NCI-H82 treated with DMSO at 0.1 percent for 48 hours (cell line): Measurements from ENCODE around the gene HOXA2.

Experiments
- DNase-seq: peaks from one replicate; lab custom pipeline; 2025; ENCODE audit not compliant: unreplicated experiment; lab: John Stamatoyannopoulos, UW

The HOXA2 gene

DNA sequence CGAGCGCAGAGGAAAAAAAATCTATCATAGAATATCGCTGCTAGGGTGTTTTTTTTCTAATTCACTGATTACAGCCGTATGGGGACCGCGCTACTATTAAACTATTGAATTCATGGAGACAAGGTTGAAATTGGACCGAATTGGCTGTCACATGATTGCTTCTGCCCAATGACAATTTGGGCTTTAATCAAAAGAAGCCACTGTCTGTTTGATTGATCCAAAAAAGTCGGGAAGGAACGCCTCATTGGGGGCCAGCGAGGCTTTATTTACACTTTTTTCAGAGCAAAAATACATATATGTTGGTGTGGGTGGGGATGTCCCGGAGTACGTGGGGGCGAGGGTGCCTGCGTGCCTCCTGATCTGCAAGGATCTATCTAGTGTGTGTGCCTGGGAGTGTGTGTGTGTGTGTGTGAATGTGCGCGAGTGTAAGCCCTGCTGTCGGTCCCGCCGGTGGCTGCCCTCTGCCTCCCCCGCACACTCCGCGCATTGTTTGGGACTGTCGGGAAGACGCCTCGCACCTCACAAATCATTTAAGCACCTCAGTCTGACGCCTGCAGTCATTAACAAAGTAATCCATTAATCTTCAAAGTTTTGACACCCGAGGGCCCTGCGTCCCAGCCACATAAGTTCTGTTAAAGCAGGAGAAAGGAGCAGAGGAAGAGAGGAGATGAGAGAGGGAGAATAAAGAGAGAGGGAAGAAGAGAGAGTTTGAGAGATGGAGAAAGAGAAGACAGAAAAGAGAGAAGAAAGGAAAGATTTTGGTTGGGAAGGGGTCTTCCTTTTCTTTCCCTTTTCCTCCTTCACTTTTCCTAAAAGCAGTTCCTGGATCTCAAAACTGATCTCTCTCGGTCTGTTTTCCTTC lies at the start of gene HOXA2:
TSS of gene HOXA2 (minus strand) at position 103 of the 862 bp plus-strand sequence. CDS start 183 bp downstream, outside the sequence.
- DNase-seq, result peak; percentile 43

DNA sequence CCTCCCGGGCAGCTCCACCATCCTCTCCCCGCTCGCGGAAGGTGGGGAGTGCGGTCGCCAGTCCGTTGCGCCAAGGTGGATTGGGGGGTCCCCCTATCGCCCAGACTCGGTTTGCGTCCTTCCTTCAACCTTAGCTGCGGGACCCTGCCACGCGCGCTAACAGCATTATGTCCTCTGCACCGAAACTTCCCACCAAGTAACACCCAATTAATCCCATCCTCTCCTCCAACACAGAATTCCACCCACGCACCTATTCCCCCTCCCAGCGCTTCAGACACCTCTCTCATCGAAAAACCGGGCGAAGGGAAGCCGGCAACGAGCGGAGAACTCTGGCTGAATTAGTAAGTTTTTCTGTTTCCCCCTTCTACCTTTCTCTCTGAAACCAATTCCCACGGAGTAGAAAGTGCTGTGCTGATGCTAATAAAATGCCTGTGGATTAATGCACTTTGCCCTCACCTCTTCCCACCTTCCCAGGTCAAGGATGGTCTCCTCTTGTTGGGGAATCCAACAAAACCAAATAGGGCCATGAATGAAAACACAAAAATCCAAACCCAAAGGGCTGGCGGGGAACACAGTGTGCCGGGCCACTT lies 49.0 kb upstream of the HOXA2 start:
- no peak for DNase-seq

DNA sequence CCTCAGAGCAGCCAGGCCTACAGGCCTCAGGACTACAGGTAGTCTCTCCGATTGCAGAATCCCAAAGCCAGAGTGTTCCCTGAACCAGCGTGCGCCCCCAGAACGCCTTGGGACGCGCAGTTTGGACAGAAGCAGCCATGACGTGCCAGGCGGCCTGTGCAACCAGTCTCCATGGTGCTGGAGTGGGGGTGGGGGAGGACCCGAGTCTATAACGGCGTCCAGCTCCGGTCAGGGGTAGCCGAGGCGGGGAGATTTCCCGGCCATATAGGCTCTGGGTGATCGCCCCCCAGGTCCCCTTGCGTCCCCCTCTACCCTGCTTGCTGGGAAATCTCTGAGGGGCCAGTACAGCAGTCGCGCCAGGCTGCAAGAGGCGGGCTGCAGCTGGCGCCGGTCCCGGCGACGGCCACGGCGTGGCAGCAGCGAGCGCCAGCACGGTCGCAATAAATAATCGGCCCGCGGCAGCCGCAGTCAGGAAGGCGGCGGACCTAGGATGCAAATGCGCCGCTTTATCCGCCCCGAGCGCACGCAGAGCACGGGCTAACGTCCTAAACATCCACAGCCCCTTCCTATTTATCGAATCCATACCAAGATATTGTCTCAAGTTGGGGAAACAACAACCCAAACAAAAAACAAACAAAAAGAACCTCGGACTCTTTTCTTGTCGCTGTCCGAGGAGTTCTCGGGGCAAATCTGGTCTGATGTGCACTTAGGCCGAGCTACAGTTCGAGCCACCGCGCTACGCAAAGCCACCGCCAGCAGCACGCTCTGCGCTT lies 48.3 kb upstream of the HOXA2 start:
- DNase-seq, result peak; percentile 50

DNA sequence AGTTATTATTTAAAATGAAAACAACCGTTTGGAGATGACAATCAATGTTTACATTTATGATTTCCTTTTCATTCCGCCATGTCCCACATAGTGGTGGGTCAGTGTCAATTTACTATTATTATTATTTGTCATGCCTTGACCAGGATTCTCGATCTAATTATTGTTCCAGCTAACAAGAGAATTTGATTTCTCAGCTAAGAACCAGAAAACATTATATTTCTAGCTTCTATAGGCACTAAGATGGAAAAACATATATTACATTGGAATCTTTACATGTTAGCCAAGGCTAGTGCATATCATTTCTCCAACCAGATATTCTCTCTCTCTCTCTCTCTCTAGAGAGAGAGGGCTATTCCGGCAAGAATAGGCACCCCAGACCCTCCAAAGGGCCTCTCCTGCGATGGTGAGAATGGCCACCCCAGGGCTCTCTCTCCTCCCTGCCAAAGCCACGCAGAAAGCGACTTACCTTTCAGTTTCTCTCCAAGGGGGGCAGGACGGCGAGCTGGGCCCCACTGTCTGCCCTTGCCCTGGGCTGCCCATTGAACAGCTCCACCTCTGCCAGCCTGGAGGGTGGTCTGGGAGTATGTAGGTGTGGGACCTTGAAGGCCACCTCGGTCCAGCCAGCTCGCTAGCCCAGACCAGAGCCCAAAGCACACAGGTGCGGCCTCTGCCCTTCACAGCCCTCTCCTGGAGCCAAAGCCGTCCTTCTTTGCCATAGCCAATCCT lies 47.5 kb upstream of the HOXA2 start:
- no peak for DNase-seq

DNA sequence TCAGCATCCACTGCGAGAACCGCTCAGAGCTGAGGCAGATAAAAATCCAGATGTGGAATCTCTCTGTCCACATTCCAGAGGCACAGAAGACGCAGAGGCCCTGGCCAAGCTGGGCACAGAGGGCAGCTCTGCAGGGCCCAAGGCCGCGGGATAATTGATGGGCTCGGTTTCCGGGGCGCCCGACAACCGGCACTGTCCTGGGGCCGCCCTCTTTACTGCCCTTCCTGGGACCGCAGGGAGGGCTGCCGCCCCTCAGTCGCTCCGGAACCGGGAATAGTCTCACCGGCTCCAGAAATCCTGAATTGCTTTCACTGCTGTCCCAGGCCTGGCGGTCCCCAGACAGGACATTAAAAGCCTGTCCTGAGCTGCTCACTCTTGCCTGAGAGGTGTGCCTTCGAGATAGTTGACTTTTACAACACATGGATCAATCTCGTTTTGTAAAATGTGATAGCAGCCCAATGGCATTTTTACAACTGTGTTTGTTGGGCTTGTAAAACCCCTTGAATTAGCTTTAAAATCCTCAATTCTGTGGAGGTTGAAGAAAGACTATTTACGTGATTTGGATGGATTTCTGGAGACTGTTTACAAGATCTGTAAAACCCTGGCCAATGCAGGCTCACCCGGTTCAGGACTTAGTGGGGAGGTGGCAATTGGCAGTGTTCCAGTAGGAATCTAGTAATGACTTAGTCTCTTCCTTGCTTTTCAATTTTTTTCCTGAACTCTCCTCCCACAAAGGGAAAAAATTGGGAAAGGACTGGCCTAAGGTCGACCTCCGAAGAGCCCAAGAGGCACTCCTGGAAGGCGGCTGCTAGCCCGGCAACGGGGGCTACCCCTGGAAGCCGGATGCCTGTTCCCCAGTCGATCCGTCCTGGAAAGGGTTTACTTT lies 46.5 kb upstream of the HOXA2 start:
- no peak for DNase-seq

DNA sequence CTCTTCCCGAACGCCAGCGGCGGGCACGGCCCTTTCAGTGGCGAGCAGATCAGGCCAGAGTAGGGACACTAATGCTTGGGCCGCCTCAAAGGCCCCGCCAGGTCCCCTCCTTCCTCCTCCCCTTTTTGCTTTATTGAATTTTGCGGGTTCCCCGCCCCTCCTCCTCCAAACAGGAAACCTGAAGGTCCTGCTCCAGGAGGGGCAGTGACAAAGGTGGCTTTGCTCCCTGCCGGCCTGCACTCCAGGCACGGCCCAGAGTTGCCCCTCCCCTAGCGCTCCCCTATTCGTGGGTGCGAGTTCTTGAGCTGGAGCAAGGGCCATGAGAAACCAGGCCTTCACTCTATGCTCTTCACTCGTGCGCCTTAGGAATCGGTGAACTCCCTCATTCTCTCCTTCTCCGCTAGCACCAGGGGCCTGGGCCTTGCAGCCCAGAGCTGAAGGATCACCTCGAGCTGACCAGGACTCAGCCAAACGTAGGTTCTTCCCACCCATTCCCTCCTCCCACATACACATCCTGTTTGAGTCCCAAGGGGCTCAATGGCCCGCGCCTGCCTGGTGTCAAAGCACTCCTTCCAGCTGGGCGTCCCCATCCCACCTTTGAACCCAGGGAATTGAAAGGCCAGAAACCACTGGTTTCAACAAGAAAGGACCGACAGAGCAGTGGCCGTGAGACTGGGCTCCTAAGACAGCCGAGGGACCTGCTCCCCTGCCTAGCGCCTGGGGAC lies 45.7 kb upstream of the HOXA2 start:
- DNase-seq, result no peak

DNA sequence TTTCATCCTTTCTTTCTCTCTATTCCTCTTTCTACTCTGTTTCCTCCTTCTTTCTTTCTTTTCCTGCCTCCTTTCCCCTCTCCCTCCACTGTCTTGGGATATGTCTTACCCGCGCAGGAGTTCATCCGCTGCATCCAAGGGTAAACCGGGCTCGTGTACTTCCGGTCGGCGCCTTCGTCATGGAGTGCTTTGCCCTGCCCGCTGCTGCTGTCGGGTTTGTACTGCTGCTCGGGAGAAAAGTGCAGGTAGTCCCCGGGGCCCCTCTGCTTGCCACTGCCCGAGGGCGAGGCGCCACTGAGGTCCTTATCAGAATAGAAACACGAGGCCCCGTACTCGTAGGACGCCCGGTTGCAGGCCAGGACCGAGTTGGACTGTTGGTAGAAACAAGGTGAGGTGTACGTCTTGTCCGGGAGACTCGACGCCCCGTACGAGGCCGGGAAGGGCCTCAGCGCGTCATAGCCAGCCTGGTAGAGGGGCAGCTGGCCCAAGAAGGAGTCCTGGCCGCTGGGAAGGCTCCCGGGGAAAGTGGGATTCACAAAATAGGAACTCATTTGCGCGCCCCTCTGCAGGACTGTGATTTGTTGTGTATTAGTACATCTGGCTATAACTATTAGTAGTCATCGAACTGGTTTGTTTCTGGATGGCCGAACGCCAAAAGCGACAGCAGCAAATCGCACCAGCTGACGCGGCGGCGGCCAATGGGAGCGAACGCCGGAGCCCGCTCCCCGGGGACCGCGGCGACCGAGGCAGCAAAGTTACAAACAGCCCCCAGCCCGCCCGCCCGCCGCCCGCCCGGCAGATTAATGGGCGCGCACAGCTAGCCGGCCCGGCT lies 44.9 kb upstream of the HOXA2 start, which contains the start of gene HOXA6:
TSS of gene HOXA6 (minus strand) at position 576 of the 832 bp plus-strand sequence. CDS start at position 551, 25 bp downstream.
- DNase-seq, result no peak

DNA sequence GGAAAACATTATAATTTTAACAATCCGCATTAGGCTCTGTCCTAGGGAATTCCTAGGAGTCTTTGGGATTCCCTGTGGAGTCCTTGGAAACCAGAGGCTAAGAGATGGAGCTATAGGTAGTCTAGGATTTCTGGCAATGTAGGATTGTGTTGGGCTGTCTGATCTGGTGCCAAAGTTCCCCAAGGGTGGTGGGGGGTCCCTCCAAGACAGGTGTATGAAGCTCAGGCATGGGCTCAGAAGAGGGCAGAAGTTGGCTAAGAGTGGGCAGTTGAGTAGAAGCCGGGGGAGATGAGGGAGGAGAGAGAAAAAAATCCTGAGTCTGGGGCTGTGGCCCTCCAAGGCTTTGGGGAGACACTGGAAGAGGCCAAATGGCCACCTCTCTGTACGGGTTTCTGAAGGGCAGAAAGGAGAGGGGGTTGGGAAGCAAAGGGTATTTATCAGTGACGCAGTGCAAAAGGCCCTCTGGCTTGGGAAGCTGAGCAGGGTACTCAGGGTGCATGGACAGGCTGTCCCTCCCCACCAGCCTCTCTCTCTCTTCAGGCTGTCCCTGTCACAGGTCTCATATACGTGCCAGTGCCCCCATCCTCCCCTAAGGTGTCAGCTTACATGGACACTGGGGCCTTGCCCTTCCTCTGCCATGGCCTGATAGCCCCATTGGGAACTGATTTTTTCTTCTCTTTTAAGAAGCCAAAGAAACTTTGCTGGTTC lies 44.2 kb upstream of the HOXA2 start:
- DNase-seq, result no peak

DNA sequence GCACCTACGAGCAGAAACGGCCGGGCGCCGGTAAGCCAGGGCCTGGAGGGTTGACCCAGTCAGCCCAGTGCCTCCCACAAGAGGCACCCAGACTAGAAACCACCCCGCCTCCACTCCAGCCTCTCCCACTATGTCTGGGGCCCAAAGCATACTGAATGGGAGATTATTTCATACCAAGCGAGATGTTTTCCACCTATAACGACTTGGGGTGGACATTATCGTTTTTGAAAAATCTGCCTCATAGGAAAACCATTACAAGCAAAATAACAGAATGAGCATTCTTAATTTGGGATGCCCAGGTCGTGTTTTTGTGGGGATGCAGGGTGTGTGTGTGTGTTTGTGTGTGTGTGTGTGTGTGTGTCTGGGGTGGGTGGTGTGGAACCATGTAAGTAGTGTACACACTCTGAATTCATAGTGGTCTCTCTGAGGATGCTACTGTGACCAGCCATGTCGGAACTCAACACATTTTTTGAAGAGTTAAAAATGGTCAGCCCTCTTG lies 43.5 kb upstream of the HOXA2 start:
- no peak for DNase-seq

DNA sequence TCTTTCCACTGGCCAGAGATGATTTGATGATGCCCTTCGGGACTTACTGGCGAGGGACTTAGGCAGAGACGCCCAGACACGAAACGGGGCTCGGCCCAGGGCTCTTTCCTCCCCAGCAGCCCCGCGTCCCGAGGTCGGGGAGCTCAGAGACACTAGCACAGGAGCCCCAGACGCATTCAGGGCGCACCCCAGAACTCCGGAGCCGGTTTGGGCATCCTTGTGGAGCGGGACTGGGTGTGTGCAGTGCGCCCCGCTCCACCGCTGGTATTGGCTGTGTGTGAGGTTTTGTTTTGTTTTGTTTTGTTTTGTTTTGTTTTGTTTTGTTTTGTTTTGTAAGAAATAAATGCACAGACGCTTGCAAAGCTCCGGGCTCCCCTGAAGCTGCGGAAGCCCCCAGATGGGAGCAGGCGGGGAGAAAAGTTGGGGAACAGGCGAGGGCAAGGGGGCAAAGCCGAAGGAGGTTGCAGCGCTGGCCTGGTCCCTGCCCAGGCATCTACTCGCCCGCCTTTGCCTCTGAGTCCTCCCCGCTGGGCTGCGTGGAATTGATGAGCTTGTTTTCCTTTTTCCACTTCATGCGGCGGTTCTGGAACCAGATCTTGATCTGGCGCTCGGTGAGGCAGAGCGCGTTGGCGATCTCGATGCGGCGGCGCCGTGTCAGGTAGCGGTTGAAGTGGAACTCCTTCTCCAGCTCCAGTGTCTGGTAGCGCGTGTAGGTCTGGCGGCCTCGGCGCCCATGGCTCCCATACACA lies 42.9 kb upstream of the HOXA2 start:
- no peak for DNase-seq

DNA sequence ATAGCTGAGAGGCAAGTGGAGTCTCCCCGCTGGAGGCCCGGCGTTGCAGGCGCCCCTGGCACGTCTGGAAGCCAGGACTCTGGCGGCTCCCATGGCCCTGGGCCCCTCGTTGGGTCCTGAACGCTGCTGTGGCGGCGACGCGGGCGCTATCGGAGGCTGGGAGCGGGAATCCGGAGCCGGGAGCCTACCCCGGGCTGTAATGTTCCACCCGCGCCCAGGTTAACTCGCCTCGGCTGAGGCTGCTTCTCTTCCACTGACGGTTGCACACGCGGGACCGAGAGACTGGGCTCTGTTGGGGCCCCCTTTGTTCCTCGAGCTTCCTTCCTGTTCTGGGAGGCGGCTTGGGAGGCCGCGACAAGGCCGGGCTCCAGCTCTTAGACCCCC lies 42.3 kb upstream of the HOXA2 start:
- no peak for DNase-seq

DNA sequence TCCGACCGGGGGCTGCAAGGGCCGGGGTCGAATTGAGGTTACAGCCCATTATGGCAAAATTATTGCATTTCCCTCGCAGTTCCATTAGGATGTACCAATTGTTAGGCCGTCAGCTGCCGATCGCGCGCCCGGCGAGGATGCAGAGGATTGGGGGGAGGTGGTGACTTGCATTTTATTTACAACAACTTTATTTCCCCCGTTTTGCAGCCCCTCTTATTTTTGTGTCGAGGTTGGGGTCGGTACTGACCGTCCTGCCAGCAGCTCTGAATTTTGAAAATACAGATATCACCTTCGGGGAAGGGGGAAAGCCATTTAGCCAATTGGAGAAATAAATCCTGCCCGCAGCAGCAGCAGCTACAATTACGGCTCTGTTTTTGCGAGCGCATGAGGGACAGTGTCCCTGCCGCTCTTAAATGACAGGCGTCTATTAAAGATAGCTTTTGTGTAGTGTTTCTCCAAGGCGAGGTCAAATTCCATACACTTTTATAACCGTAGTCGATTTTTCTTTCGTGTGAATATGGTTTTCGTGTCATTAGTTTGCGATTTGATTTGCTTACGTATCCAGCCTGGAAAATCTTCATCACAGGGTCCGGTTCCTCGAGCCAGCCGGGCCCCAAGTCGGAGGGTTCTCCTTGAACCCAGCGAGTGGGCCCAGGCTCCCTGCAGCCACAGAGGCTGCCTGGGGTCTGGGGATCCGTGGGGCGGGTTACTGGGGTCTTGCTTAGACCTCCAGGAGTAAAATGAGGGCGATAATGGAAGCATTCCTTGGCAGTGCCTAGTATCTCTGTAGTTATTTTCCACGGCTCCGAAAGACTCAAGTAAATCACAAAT lies 41.7 kb upstream of the HOXA2 start:
- no peak for DNase-seq

DNA sequence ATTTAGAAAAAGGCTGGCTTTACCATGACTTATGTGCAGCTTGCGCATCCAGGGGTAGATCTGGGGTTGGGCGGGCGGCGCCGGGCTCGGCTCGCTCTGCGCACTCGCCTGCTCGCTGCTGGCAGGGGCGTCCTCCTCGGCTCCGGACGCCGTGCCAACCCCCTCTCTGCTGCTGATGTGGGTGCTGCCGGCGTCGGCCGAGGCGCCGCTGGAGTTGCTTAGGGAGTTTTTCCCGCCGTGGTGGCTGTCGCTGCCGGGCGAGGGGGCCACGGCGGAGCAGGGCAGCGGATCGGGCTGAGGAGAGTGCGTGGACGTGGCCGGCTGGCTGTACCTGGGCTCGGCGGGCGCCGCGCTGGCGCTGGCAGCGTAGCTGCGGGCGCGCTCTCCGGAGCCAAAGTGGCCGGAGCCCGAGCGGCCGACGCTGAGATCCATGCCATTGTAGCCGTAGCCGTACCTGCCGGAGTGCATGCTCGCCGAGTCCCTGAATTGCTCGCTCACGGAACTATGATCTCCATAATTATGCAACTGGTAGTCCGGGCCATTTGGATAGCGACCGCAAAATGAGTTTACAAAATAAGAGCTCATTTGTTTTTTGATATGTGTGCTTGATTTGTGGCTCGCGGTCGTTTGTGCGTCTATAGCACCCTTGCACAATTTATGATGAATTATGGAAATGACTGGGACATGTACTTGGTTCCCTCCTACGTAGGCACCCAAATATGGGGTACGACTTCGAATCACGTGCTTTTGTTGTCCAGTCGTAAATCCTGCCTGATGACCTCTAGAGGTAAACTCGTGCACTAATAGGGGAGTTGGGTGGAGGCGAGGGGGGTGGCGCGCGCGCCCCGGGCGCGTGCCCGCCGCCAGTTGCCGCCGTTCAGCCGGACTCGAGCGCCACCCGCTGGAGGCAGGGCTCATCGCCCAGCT lies 40.8 kb upstream of the HOXA2 start, which contains the start of gene HOXA5:
TSS of gene HOXA5 (minus strand) at position 659 of the 927 bp plus-strand sequence. CDS start at position 585, 74 bp downstream.
- DNase-seq, result peak; percentile 58

DNA sequence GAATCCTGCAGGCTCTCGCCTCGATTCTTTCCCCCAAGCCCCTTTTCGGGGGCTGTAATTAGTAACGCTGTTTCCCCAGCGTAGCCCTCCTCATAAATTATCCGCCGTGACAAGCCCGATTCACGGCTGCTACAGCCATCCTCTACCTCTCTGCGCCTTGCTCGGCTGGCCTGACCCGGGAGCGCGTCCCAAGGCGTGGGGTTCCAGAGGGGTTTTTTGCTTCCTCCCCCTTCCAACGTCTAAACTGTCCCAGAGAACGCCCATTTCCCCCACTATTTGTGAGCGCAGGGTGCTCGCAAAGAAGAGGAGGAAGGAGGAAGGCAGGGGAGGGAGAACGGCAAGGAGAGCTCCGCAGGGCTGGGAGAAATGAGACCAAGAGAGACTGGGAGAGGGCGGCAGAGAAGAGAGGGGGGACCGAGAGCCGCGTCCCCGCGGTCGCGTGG lies 40.1 kb upstream of the HOXA2 start:
- no peak for DNase-seq
